ENCODE results near the gene PEAK1.

- TF ChIP-seq BHLHE40 (IDR thresholded peaks at IDR 0.05; ENCODE audit: low read depth, low read length): no peak
- TF ChIP-seq CTCF (IDR thresholded peaks at IDR 0.05): no peak
- no peak for TF ChIP-seq KDM1A (IDR thresholded peaks at IDR 0.05; ENCODE audit: low read depth)
- TF ChIP-seq POLR2A (IDR thresholded peaks at IDR 0.05; ENCODE audit: low read length): no peak
- TF ChIP-seq EP300 (IDR thresholded peaks at IDR 0.05): no peak
- no peak for TF ChIP-seq PHF8 (IDR thresholded peaks at IDR 0.05; ENCODE audit: borderline replicate concordance, low read depth)
- TF ChIP-seq MYC (IDR thresholded peaks at IDR 0.05; ENCODE audit: borderline replicate concordance, low read length): no peak
- TF ChIP-seq SMC3 (IDR thresholded peaks at IDR 0.05): no peak
- no peak for TF ChIP-seq REST (IDR thresholded peaks at IDR 0.05)
- TF ChIP-seq CBX8 (IDR thresholded peaks at IDR 0.05): no peak
- TF ChIP-seq CEBPB (IDR thresholded peaks at IDR 0.05): no peak
- no peak for TF ChIP-seq HOXB13 (CRISPR knock-in tag; IDR thresholded peaks at IDR 0.05; ENCODE audit: low read depth)
- TF ChIP-seq SREBF2 (IDR thresholded peaks at IDR 0.05): no peak
- no peak for TF ChIP-seq CBX2 (IDR thresholded peaks at IDR 0.05; ENCODE audit: borderline replicate concordance, low read depth)
These were observed 6.8 kb downstream of the PEAK1 start for GRCh38 chr15:77412972-77413698.

Data from A549 (cell line).